ENCODE measurements around the gene INTS11.

DNA sequence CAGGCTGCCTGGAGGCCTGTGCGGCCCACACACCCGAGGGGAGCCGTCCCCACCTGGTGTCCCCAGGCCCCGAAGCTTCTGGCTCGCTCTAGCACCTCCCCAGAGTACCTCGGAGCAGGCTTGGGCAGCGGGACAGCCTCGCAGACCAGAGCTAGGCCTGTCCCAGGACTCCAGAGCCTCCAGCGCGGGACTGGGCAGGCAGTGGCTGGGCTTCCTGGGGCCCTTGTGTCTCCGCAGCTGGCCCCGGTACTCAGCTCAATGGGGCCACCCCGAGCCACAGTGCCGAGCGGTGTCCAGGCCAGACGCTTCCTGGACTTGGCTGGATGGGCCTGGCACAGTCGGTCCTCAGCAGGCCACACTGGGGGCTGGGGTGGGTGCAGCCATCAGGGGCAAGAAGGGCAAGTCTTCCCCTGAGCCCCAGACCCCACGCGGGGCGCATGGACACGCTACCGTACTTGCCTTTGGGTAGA lies 39.3 kb downstream of the INTS11 start:
- TF ChIP-seq POLR2A (IDR thresholded peaks at IDR 0.05; ENCODE audit: low read depth, low read length) (no peak), TAF1 (IDR thresholded peaks at IDR 0.05; ENCODE audit: low read depth, low read length) (no peak), POLR2AphosphoS5 (IDR thresholded peaks at IDR 0.05; ENCODE audit: low read depth, low read length) (no peak), POU2F2 (IDR thresholded peaks at IDR 0.05; ENCODE audit: low read depth, low read length) (no peak)

All from GM12891 (cell line).